GM23338 (cell line): ENCODE measurements around the gene PHF20. TPM values are rescaled to one million over a fixed set of nuclear protein-coding genes. Genes with fewer than 3 reads are reported as not detected.

ENCODE experiments used
- ATAC-seq: fragments of 200-7000 bp; cut with Tn5 transposase; 3 replicates; pipeline ENCODE4 v1.9.1; 2020
- DNase-seq: peaks from one replicate; pipeline ENCODE4 v3.0.0-alpha.2; 2015; ENCODE audit warnings: low spot score
- H2AFZ ChIP-seq: fragments of 200-600 bp; sonication (generic); 2 replicates; pipeline ENCODE4 v1.8.0; 2016; ENCODE audit warnings: antibody characterized with exemption, mild to moderate bottlenecking, moderate library complexity
- H3F3A ChIP-seq: fragments of 200-600 bp; sonication (generic); replicated peaks from 2 replicates; pipeline ENCODE4 v1.8.0; 2017; ENCODE audit warnings: antibody characterized with exemption, mixed run types, low read depth
- H3K27ac ChIP-seq: fragments of 200-600 bp; sonication (generic); 2 replicates; pipeline ENCODE4 v1.6.1; 2016; ENCODE audit warnings: low read depth
- H3K27me3 ChIP-seq: fragments of 200-600 bp; sonication (generic); 2 replicates; pipeline ENCODE4 v1.8.0; 2016; ENCODE audit warnings: mild to moderate bottlenecking, mixed run types, moderate library complexity; ENCODE audit not compliant: insufficient read depth
- H3K36me3 ChIP-seq: fragments of 200-600 bp; sonication (generic); 2 replicates; pipeline ENCODE4 v1.8.0; 2016; ENCODE audit warnings: mild to moderate bottlenecking; ENCODE audit not compliant: insufficient read depth
- H3K4me1 ChIP-seq: fragments of 200-600 bp; sonication (generic); 2 replicates; pipeline ENCODE4 v1.8.0; 2016; ENCODE audit warnings: mild to moderate bottlenecking, moderate library complexity; ENCODE audit not compliant: insufficient read depth
- H3K4me2 ChIP-seq: fragments of 200-600 bp; sonication (generic); 2 replicates; pipeline ENCODE4 v1.7.1; 2017; ENCODE audit warnings: mixed run types
- H3K4me3 ChIP-seq: fragments of 200-600 bp; sonication (generic); 2 replicates; pipeline ENCODE4 v1.6.1; 2016; ENCODE audit warnings: mixed run types
- H3K79me2 ChIP-seq: fragments of 200-600 bp; sonication (generic); replicated peaks from 2 replicates; pipeline ENCODE4 v1.8.0; 2017; ENCODE audit warnings: mild to moderate bottlenecking; ENCODE audit not compliant: insufficient read depth
- H3K9me2 ChIP-seq: fragments of 200-600 bp; sonication (generic); 2 replicates; pipeline ENCODE4 v1.8.0; 2017; ENCODE audit not compliant: insufficient read depth
- H4K20me1 ChIP-seq: fragments of 200-600 bp; sonication (generic); replicated peaks from 2 replicates; pipeline ENCODE4 v1.8.0; 2017; ENCODE audit warnings: mild to moderate bottlenecking; ENCODE audit not compliant: insufficient read depth
- H3K27ac Mint-ChIP-seq: 2 replicates; pipeline ENCODE4 v1.8.0; 2020; ENCODE audit warnings: inconsistent platforms, mild to moderate bottlenecking, moderate library complexity, mixed read lengths
- H3K27me3 Mint-ChIP-seq: 3 replicates; pipeline ENCODE4 v1.8.0; 2022; ENCODE audit warnings: low read depth, mild to moderate bottlenecking, moderate library complexity, mixed read lengths, inconsistent platforms; ENCODE audit not compliant: insufficient read depth, poor library complexity
- H3K36me3 Mint-ChIP-seq: 3 replicates; pipeline ENCODE4 v1.8.0; 2021; ENCODE audit warnings: low read depth, mild to moderate bottlenecking, inconsistent platforms, moderate library complexity, mixed read lengths
- H3K4me1 Mint-ChIP-seq: 3 replicates; pipeline ENCODE4 v1.8.0; 2020; ENCODE audit warnings: mild to moderate bottlenecking, inconsistent platforms, mixed read lengths
- H3K4me3 Mint-ChIP-seq: 3 replicates; pipeline ENCODE4 v1.8.0; 2021; ENCODE audit warnings: moderate library complexity, mild to moderate bottlenecking, inconsistent platforms, mixed read lengths
- H3K9me3 Mint-ChIP-seq: 3 replicates; pipeline ENCODE4 v1.8.0; 2020; ENCODE audit warnings: moderate library complexity, mild to moderate bottlenecking, inconsistent platforms, mixed read lengths
- CREB1 ChIP-seq: fragments of 250-450 bp; sonication (Bioruptor Pico); IDR thresholded peaks from 2 replicates; pipeline ENCODE4 v1.5.0; 2020; ENCODE audit warnings: low read depth, mild to moderate bottlenecking, moderate library complexity
- EZH2 ChIP-seq: fragments of 200-600 bp; sonication (generic); IDR thresholded peaks from one replicate; pipeline ENCODE4 v1.8.0; 2017; ENCODE audit warnings: antibody characterized with exemption, mild to moderate bottlenecking, low read depth; ENCODE audit not compliant: unreplicated experiment
- EZH2phosphoT487 ChIP-seq: fragments of 200-600 bp; sonication (generic); IDR thresholded peaks from one replicate; pipeline ENCODE4 v1.8.1; 2018; ENCODE audit warnings: antibody characterized with exemption; ENCODE audit not compliant: unreplicated experiment
- JUNB ChIP-seq: IDR thresholded peaks from one replicate; pipeline ENCODE4 v1.6.1; 2016; ENCODE audit warnings: antibody characterized with exemption; ENCODE audit not compliant: unreplicated experiment
- NANOG ChIP-seq: IDR thresholded peaks from 2 replicates; pipeline ENCODE4 v1.6.1; 2016; ENCODE audit warnings: antibody characterized with exemption, borderline replicate concordance
- POLR2AphosphoS5 ChIP-seq: IDR thresholded peaks from 2 replicates; pipeline ENCODE4 v1.6.1; 2016; ENCODE audit warnings: antibody characterized with exemption, low read depth
- STAT1 ChIP-seq: IDR thresholded peaks from one replicate; pipeline ENCODE4 v1.6.1; 2016; ENCODE audit warnings: antibody characterized with exemption; ENCODE audit not compliant: unreplicated experiment
- ZNF114 ChIP-seq: fragments of 250-450 bp; sonication (Bioruptor Pico); IDR thresholded peaks from 2 replicates; pipeline ENCODE4 v1.5.0; 2020; ENCODE audit warnings: mild to moderate bottlenecking, moderate library complexity
- ZNF331 ChIP-seq: fragments of 250-450 bp; sonication (Bioruptor Pico); IDR thresholded peaks from 2 replicates; pipeline ENCODE4 v1.5.0; 2020; ENCODE audit warnings: low read depth, mild to moderate bottlenecking, moderate library complexity
- ZNF462 ChIP-seq: fragments of 250-450 bp; sonication (Bioruptor Pico); IDR thresholded peaks from 2 replicates; pipeline ENCODE4 v1.5.0; 2020; ENCODE audit warnings: mild to moderate bottlenecking, moderate library complexity
- polyA plus RNA-seq: library from polyadenylated mRNA; unstranded; fragments of >200 nt; fragmentation: Nextera tagmentation; extraction: Ambion mirVana; gene quantifications from 2 replicates; pipeline ENCODE4 v1.2.1, GENCODE V29; 2016
- total RNA-seq: library from RNA; depleted of rRNA; stranded (reverse); fragments of >200 nt; shearing (Covaris generic); gene quantifications from 2 replicates; pipeline ENCODE4 v1.2.3, GENCODE V29; 2014
- TF ChIP-seq, protein P1 (sequence below): IDR thresholded peaks from 2 replicates; pipeline ENCODE4 v1.6.1; 2016; ENCODE audit warnings: antibody characterized with exemption
- TF ChIP-seq, protein P2 (sequence below): IDR thresholded peaks from one replicate; pipeline ENCODE4 v1.6.1; 2018; ENCODE audit warnings: antibody characterized with exemption; ENCODE audit not compliant: unreplicated experiment
- TF ChIP-seq, protein P3 (sequence below), 2 experiments: fragments of 200-600 bp in 1 of 2; sonication (generic) in 1 of 2; conservative IDR thresholded peaks; 2 replicates each; pipeline versions ENCODE4 v1.5.1 to v1.6.1; 2016 to 2017; ENCODE audit warnings: antibody characterized with exemption in 2 of 2, low read depth in 2 of 2, mild to moderate bottlenecking in 2 of 2, moderate library complexity in 1 of 2

Gene PHF20
- total and polyA plus RNA-seq, 2 experiments from 2014 or later: 71.8 to 103 TPM

GRCh38 chr20:35831029-35831428, 59.2 kb downstream of the PHF20 start:
- no peak for DNase-seq

More at GRCh38 chr20:35831029-35831428, 59.2 kb downstream of the PHF20 start:
- peaks cover 7% of the 10 kb centered on the region; the same call in 2 of the 3 replicates for H3K9me3 Mint-ChIP-seq
- H3K27ac ChIP-seq: no peak overlapping the region
- H3K4me1 Mint-ChIP-seq: no peaks in the 10 kb centered on the region; the same call in 2 of the 3 replicates
- no peak overlapping the region for H3K4me3 ChIP-seq
- no peak overlapping the region for H3K27ac Mint-ChIP-seq
- no peak for ATAC-seq
- H3K79me2 ChIP-seq: peaks cover 19% of the 10 kb centered on the region
- no peaks in the 10 kb centered on the region for H3K9me2 ChIP-seq
- H3K36me3 ChIP-seq: peaks cover 10% of the 10 kb centered on the region; the same call in 1 of the 2 replicates
- no peak overlapping the region for H3K4me2 ChIP-seq
- TF ChIP-seq ZNF462 (no peak), CREB1 (no peak), NANOG (no peak), JUNB (no peak), ZNF331 (CRISPR knock-in tag) (no peak), POLR2AphosphoS5 (no peak), STAT1 (no peak), EZH2phosphoT487 (no peak), ZNF114 (no peak), EZH2 (no peak)
- TF ChIP-seq, protein P1, sequence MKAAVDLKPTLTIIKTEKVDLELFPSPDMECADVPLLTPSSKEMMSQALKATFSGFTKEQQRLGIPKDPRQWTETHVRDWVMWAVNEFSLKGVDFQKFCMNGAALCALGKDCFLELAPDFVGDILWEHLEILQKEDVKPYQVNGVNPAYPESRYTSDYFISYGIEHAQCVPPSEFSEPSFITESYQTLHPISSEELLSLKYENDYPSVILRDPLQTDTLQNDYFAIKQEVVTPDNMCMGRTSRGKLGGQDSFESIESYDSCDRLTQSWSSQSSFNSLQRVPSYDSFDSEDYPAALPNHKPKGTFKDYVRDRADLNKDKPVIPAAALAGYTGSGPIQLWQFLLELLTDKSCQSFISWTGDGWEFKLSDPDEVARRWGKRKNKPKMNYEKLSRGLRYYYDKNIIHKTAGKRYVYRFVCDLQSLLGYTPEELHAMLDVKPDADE: no peak
- TF ChIP-seq, protein P2, sequence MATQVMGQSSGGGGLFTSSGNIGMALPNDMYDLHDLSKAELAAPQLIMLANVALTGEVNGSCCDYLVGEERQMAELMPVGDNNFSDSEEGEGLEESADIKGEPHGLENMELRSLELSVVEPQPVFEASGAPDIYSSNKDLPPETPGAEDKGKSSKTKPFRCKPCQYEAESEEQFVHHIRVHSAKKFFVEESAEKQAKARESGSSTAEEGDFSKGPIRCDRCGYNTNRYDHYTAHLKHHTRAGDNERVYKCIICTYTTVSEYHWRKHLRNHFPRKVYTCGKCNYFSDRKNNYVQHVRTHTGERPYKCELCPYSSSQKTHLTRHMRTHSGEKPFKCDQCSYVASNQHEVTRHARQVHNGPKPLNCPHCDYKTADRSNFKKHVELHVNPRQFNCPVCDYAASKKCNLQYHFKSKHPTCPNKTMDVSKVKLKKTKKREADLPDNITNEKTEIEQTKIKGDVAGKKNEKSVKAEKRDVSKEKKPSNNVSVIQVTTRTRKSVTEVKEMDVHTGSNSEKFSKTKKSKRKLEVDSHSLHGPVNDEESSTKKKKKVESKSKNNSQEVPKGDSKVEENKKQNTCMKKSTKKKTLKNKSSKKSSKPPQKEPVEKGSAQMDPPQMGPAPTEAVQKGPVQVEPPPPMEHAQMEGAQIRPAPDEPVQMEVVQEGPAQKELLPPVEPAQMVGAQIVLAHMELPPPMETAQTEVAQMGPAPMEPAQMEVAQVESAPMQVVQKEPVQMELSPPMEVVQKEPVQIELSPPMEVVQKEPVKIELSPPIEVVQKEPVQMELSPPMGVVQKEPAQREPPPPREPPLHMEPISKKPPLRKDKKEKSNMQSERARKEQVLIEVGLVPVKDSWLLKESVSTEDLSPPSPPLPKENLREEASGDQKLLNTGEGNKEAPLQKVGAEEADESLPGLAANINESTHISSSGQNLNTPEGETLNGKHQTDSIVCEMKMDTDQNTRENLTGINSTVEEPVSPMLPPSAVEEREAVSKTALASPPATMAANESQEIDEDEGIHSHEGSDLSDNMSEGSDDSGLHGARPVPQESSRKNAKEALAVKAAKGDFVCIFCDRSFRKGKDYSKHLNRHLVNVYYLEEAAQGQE: no peak
- TF ChIP-seq, protein P3, sequence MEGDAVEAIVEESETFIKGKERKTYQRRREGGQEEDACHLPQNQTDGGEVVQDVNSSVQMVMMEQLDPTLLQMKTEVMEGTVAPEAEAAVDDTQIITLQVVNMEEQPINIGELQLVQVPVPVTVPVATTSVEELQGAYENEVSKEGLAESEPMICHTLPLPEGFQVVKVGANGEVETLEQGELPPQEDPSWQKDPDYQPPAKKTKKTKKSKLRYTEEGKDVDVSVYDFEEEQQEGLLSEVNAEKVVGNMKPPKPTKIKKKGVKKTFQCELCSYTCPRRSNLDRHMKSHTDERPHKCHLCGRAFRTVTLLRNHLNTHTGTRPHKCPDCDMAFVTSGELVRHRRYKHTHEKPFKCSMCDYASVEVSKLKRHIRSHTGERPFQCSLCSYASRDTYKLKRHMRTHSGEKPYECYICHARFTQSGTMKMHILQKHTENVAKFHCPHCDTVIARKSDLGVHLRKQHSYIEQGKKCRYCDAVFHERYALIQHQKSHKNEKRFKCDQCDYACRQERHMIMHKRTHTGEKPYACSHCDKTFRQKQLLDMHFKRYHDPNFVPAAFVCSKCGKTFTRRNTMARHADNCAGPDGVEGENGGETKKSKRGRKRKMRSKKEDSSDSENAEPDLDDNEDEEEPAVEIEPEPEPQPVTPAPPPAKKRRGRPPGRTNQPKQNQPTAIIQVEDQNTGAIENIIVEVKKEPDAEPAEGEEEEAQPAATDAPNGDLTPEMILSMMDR (conservative IDR thresholded peaks at IDR 0.05; ENCODE audit: low read depth in 2 of 2): no peak
- no peaks in the 10 kb centered on the region for H3F3A ChIP-seq
- no peak overlapping the region for H2AFZ ChIP-seq
- H3K27me3 ChIP-seq: no peaks in the 10 kb centered on the region
- H4K20me1 ChIP-seq: peaks cover 13% of the 10 kb centered on the region
- peaks cover 4% of the 10 kb centered on the region for H3K27me3 Mint-ChIP-seq
- H3K4me3 Mint-ChIP-seq: no peak overlapping the region
- H3K4me1 ChIP-seq: no peaks in the 10 kb centered on the region
- peaks cover 20% of the 10 kb centered on the region for H3K36me3 Mint-ChIP-seq
